Uterus (tissue), 2 donors: Measurements from ENCODE around the gene ATP7B.

Source experiments
- CTCF ChIP-seq, 4 experiments: fragments of 200-600 bp in 2 of 4; fragments of 450-650 bp in 2 of 4; sonication (generic) in 2 of 4; IDR thresholded peaks; one replicate each; pipeline ENCODE4 v1.5.1; 2016 to 2019; ENCODE audit warnings: antibody characterized with exemption in 4 of 4, mild to moderate bottlenecking in 2 of 4, moderate library complexity in 1 of 4
- POLR2A ChIP-seq, 2 donors: fragments of 450-650 bp; IDR thresholded peaks; one replicate each; pipeline ENCODE4 v1.6.1; 2016; ENCODE audit warnings: antibody characterized with exemption in 2 of 2, mild to moderate bottlenecking in 1 of 2, moderate library complexity in 1 of 2

- TF ChIP-seq CTCF (IDR thresholded peaks at IDR 0.05): no peak
- no peak for TF ChIP-seq POLR2A (IDR thresholded peaks at IDR 0.05)
These were observed 110.8 kb downstream of the ATP7B start for GRCh38 chr13:51900471-51900870.
